ENCODE data around the gene CTSD.

GRCh38 chr11:1763796-1764661, at the start of gene CTSD:
- TF ChIP-seq POLR2A (IDR thresholded peaks at IDR 0.05; ENCODE audit: low read length) (peak; percentile 47), GATA1 (IDR thresholded peaks at IDR 0.05; ENCODE audit: low read depth, low read length) (no peak)
